H7 (cell line): ENCODE results near the gene ACSS2. TPM values are rescaled to one million over a fixed set of nuclear protein-coding genes. Genes with fewer than 3 reads are reported as not detected.

Experiments
- DNase-seq: peaks from one replicate; pipeline ENCODE4 v3.0.0; 2012
- H3K27me3 ChIP-seq: 2 replicates; pipeline ENCODE4 v1.6.0; 2011; ENCODE audit warnings: mild to moderate bottlenecking, low read length; ENCODE audit not compliant: control insufficient read depth, insufficient read depth
- H3K36me3 ChIP-seq: replicated peaks from 2 replicates; pipeline ENCODE4 v1.5.1; 2011; ENCODE audit warnings: low read length; ENCODE audit not compliant: control insufficient read depth, insufficient read depth
- H3K4me3 ChIP-seq: 2 replicates; pipeline ENCODE4 v1.5.1; 2011; ENCODE audit warnings: low read depth, mild to moderate bottlenecking, control low read depth, low read length, moderate library complexity; ENCODE audit not compliant: insufficient read depth
- total RNA-seq: library from RNA; depleted of rRNA; stranded (reverse); fragments of >200 nt; shearing (Covaris generic); gene quantifications from 2 replicates; pipeline ENCODE4 v1.2.3, GENCODE V29; 2014

ACSS2 gene
- total RNA-seq, 1 experiment from 2014 or later, result 14.6 TPM

- Histone ChIP-seq H3K27me3 (no peaks in the 10 kb centered on the region), H3K36me3 (peaks cover 18% of the 10 kb centered on the region), H3K4me3 (no peak overlapping the region)
- DNase-seq, result no peak
Measured at GRCh38 chr20:34942301-34942700, 65.9 kb downstream of the ACSS2 start.

GRCh38 chr20:34943808-34944567, 67.6 kb downstream of the ACSS2 start:
- no peak for DNase-seq
- H3K36me3 ChIP-seq, result peaks cover 16% of the 10 kb centered on the region
- H3K4me3 ChIP-seq, result no peak overlapping the region
- no peaks in the 10 kb centered on the region for H3K27me3 ChIP-seq

GRCh38 chr20:34945315-34946077, 69.1 kb downstream of the ACSS2 start:
- Histone ChIP-seq H3K4me3 (no peak overlapping the region), H3K27me3 (no peaks in the 10 kb centered on the region), H3K36me3 (peaks cover 15% of the 10 kb centered on the region)
- no peak for DNase-seq

- Histone ChIP-seq H3K4me3 (no peak overlapping the region), H3K36me3 (peaks cover 13% of the 10 kb centered on the region), H3K27me3 (no peaks in the 10 kb centered on the region)
- no peak for DNase-seq
Measured at GRCh38 chr20:34946661-34947060, 70.2 kb downstream of the ACSS2 start.

- Histone ChIP-seq H3K27me3 (no peaks in the 10 kb centered on the region), H3K4me3 (no peak overlapping the region), H3K36me3 (peaks cover 11% of the 10 kb centered on the region)
- no peak for DNase-seq
Measured at GRCh38 chr20:34947336-34947735, 70.9 kb downstream of the ACSS2 start.

GRCh38 chr20:34948030-34948429, 71.6 kb downstream of the ACSS2 start:
- DNase-seq, result no peak
- Histone ChIP-seq H3K36me3 (peaks cover 5% of the 10 kb centered on the region), H3K27me3 (no peaks in the 10 kb centered on the region), H3K4me3 (no peak overlapping the region)

- Histone ChIP-seq H3K27me3 (no peaks in the 10 kb centered on the region), H3K4me3 (no peak overlapping the region), H3K36me3 (peaks cover 5% of the 10 kb centered on the region)
- DNase-seq, result no peak
Measured at GRCh38 chr20:34949120-34949519, 72.7 kb downstream of the ACSS2 start.

- H3K36me3 ChIP-seq, result peaks cover 3% of the 10 kb centered on the region; the same call in 1 of the 2 replicates
- no peak overlapping the region for H3K4me3 ChIP-seq
Measured at GRCh38 chr20:34951252-34951651, 74.8 kb downstream of the ACSS2 start.

GRCh38 chr20:34951652-34952051, 75.2 kb downstream of the ACSS2 start:
- no peak overlapping the region for H3K4me3 ChIP-seq
- peaks cover 3% of the 10 kb centered on the region; the same call in 1 of the 2 replicates for H3K36me3 ChIP-seq
- peak; percentile 50 for DNase-seq
- no peaks in the 10 kb centered on the region for H3K27me3 ChIP-seq

More at GRCh38 chr20:34951252-34951651, 74.8 kb downstream of the ACSS2 start:
- no peak for DNase-seq
- H3K27me3 ChIP-seq, result no peaks in the 10 kb centered on the region

GRCh38 chr20:34952671-34953070, 76.3 kb downstream of the ACSS2 start:
- H3K4me3 ChIP-seq, result no peak overlapping the region
- DNase-seq, result no peak

GRCh38 chr20:34953960-34954359, 77.5 kb downstream of the ACSS2 start:
- DNase-seq, result no peak
- peaks cover 2% of the 10 kb centered on the region; the same call in 1 of the 2 replicates for H3K36me3 ChIP-seq
- no peak overlapping the region for H3K4me3 ChIP-seq
- no peaks in the 10 kb centered on the region for H3K27me3 ChIP-seq

More at GRCh38 chr20:34952671-34953070, 76.3 kb downstream of the ACSS2 start:
- H3K36me3 ChIP-seq, result peaks cover 2% of the 10 kb centered on the region; the same call in 1 of the 2 replicates
- H3K27me3 ChIP-seq, result no peaks in the 10 kb centered on the region

- Histone ChIP-seq H3K27me3 (no peaks in the 10 kb centered on the region), H3K4me3 (peak overlapping the region; percentile 77), H3K36me3 (peaks cover 2% of the 10 kb centered on the region; the same call in 1 of the 2 replicates)
- peak; percentile 48 for DNase-seq
Measured at GRCh38 chr20:34954904-34955230, 78.5 kb downstream of the ACSS2 start.

- Histone ChIP-seq H3K27me3 (no peaks in the 10 kb centered on the region), H3K4me3 (peak within 1 kb of the TSS; percentile 77), H3K36me3 (no peaks in the 10 kb centered on the region)
- peak; percentile 98 for DNase-seq
Measured at GRCh38 chr20:34955231-34956040, 79.0 kb downstream of the ACSS2 start, which contains the start of the genes GSS and MYH7B. Gene GSS, minus strand, starts transcription at chr20:34955806. Its CDS starts 3,954 bp downstream, at chr20:34951852. Gene MYH7B, plus strand, starts transcription at chr20:34955868. Its CDS starts 22,138 bp downstream, at chr20:34978006.

- no peaks in the 10 kb centered on the region for H3K27me3 ChIP-seq
- no peaks in the 10 kb centered on the region for H3K36me3 ChIP-seq
- no peak for DNase-seq
- H3K4me3 ChIP-seq, result peak overlapping the region; percentile 77
Measured at GRCh38 chr20:34956041-34956458, 79.6 kb downstream of the ACSS2 start.
